SK-N-SH (cell line): ENCODE results near the gene DEAF1. TPM values are rescaled to one million over a fixed set of nuclear protein-coding genes. Genes with fewer than 3 reads are reported as not detected.
"Not testable (repeated sequence)": the region's sequence is repeated elsewhere in the genome, so short reads cannot be mapped to it uniquely, and the experiment has no call there.

Source experiments
- CTCF ChIA-PET: fragments of 300-600, 350-600 bp; formaldehyde crosslinking; extraction: SDS; loops from one replicate; lab custom pipeline; 2021; lab: Yijun Ruan, JAX
- POLR2A ChIA-PET: fragments of 350-600 bp; sonication (Branson Sonifier 250); formaldehyde crosslinking; extraction: SDS; loops from one replicate; lab custom pipeline; 2020; ENCODE audit warnings: antibody characterized with exemption, inconsistent platforms; lab: Yijun Ruan, JAX
- DNase-seq: peaks from one replicate; pipeline ENCODE4 v3.0.0; 2012
- H2AFZ ChIP-seq: fragments of 200-600 bp; sonication (generic); 2 replicates; pipeline ENCODE4 v1.8.1; 2016; ENCODE audit warnings: antibody characterized with exemption, mild to moderate bottlenecking, low read depth
- H3F3A ChIP-seq: fragments of 200-600 bp; sonication (generic); replicated peaks from 2 replicates; pipeline ENCODE3; 2016; ENCODE audit warnings: antibody characterized with exemption, mild to moderate bottlenecking; ENCODE audit not compliant: insufficient read depth
- H3K27ac ChIP-seq, 2 experiments: fragments of 200-500 bp in 1 of 2; fragments of 200-600 bp in 1 of 2; sonication (Bioruptor generic) in 1 of 2; sonication (generic), shearing (Covaris generic) in 1 of 2; 2 replicates each; pipeline versions ENCODE4 v1.5.1 to v1.6.1; 2014 to 2016; ENCODE audit warnings: low read depth in 2 of 2, inconsistent platforms in 1 of 2, low read length in 1 of 2, mild to moderate bottlenecking in 1 of 2, mixed read lengths in 1 of 2
- H3K27me3 ChIP-seq: fragments of 200-600 bp; sonication (generic), shearing (Covaris generic); 2 replicates; pipeline ENCODE4 v1.6.1; 2016; ENCODE audit warnings: mixed run types; ENCODE audit not compliant: insufficient read depth
- H3K36me3 ChIP-seq, 2 experiments: fragments of 200-500 bp in 1 of 2; fragments of 200-600 bp in 1 of 2; sonication (Bioruptor generic) in 1 of 2; sonication (generic) in 1 of 2; replicated peaks in 1 of 2; 2 replicates each; pipeline versions ENCODE3 to v1.5.1; 2014 to 2016; ENCODE audit warnings: low read length in 1 of 2, mild to moderate bottlenecking in 1 of 2; ENCODE audit not compliant: insufficient read depth in 2 of 2, control insufficient read depth in 1 of 2
- H3K4me1 ChIP-seq, 2 experiments: fragments of 200-500 bp in 1 of 2; fragments of 200-600 bp in 1 of 2; sonication (Bioruptor generic) in 1 of 2; sonication (generic), shearing (Covaris generic) in 1 of 2; 2 replicates each; pipeline versions ENCODE4 v1.5.1 to v1.6.1; 2014 to 2016; ENCODE audit warnings: low read depth in 1 of 2, low read length in 1 of 2, mixed run types in 1 of 2; ENCODE audit not compliant: insufficient read depth in 2 of 2, control insufficient read depth in 1 of 2
- H3K4me2 ChIP-seq: fragments of 200-600 bp; sonication (generic), shearing (Covaris generic); 2 replicates; pipeline ENCODE4 v1.6.1; 2017; ENCODE audit warnings: mixed run types
- H3K4me3 ChIP-seq, 2 experiments: fragments of 200-500 bp in 1 of 2; fragments of 200-600 bp in 1 of 2; sonication (Bioruptor generic) in 1 of 2; sonication (generic), shearing (Covaris generic) in 1 of 2; 2 replicates each; pipeline versions ENCODE4 v1.5.1 to v1.8.1; 2014 to 2016; ENCODE audit warnings: low read depth in 2 of 2, inconsistent platforms in 1 of 2, low read length in 1 of 2, mild to moderate bottlenecking in 1 of 2, mixed read lengths in 1 of 2, moderate library complexity in 1 of 2
- H3K79me2 ChIP-seq: fragments of 200-600 bp; sonication (generic); 2 replicates; pipeline ENCODE4 v1.8.1; 2017; ENCODE audit warnings: mild to moderate bottlenecking; ENCODE audit not compliant: insufficient read depth
- H3K9ac ChIP-seq: fragments of 200-600 bp; sonication (generic); 2 replicates; pipeline ENCODE4 v1.6.1; 2017; ENCODE audit warnings: mixed run types
- H3K9me2 ChIP-seq: fragments of 200-600 bp; sonication (generic); 2 replicates; pipeline ENCODE4 v1.6.1; 2017; ENCODE audit warnings: mixed run types
- H3K9me3 ChIP-seq: fragments of 200-600 bp; sonication (generic); 2 replicates; pipeline ENCODE4 v1.6.1; 2017; ENCODE audit warnings: mixed run types, mild to moderate bottlenecking, moderate library complexity
- H4K20me1 ChIP-seq: fragments of 200-600 bp; sonication (generic); 2 replicates; pipeline ENCODE4 v1.6.1; 2017; ENCODE audit warnings: mild to moderate bottlenecking, mixed run types; ENCODE audit not compliant: insufficient read depth
- CHD2 ChIP-seq: fragments of 150-350 bp; IDR thresholded peaks from 2 replicates; pipeline ENCODE4 v1.6.1; 2018; ENCODE audit warnings: low read length; ENCODE audit not compliant: partially characterized antibody
- ELF1 ChIP-seq: IDR thresholded peaks from 2 replicates; pipeline ENCODE4 v1.4.0; 2012
- EP300 ChIP-seq, 2 experiments: IDR thresholded peaks; 2 replicates each; pipeline versions ENCODE4 v1.4.0 to v1.6.1; 2012; ENCODE audit warnings: borderline replicate concordance in 1 of 2, low read depth in 1 of 2, low read length in 1 of 2
- FOSL2 ChIP-seq: IDR thresholded peaks from 2 replicates; pipeline ENCODE4 v1.4.0; 2012; ENCODE audit warnings: low read depth, mild to moderate bottlenecking, moderate library complexity, borderline replicate concordance
- GATA2 ChIP-seq: sonication (generic); formaldehyde crosslinking; IDR thresholded peaks from 2 replicates; pipeline ENCODE4 v1.5.0; 2020; ENCODE audit warnings: mild to moderate bottlenecking, missing genetic modification reagents
- NFIC ChIP-seq: IDR thresholded peaks from 2 replicates; pipeline ENCODE4 v1.4.0; 2012; ENCODE audit warnings: borderline replicate concordance
- NRF1 ChIP-seq: IDR thresholded peaks from 2 replicates; pipeline ENCODE4 v1.6.1; 2012; ENCODE audit warnings: low read depth, mild to moderate bottlenecking, low read length
- PBX3 ChIP-seq: IDR thresholded peaks from 2 replicates; pipeline ENCODE4; 2012
- POLR2AphosphoS5 ChIP-seq: IDR thresholded peaks from 2 replicates; pipeline ENCODE4 v1.6.1; 2012; ENCODE audit warnings: low read depth, low read length
- RCOR1 ChIP-seq: fragments of 150-350 bp; IDR thresholded peaks from 2 replicates; pipeline ENCODE4 v1.6.1; 2017; ENCODE audit warnings: antibody characterized with exemption, low read length
- RFX5 ChIP-seq: IDR thresholded peaks from 2 replicates; pipeline ENCODE4 v1.6.1; 2012; ENCODE audit warnings: mild to moderate bottlenecking, improper control_type of control experiment, low read length
- RXRA ChIP-seq: IDR thresholded peaks from 2 replicates; pipeline ENCODE4 v1.4.0; 2012; ENCODE audit warnings: low read depth, mild to moderate bottlenecking, borderline replicate concordance
- SMC3 ChIP-seq: IDR thresholded peaks from 2 replicates; pipeline ENCODE4 v1.6.1; 2012; ENCODE audit warnings: low read depth, low read length, improper control_type of control experiment
- TAF1 ChIP-seq: IDR thresholded peaks from 2 replicates; pipeline ENCODE4 v1.6.1; 2012; ENCODE audit warnings: low read depth, mild to moderate bottlenecking, low read length, moderate library complexity, borderline replicate concordance
- TEAD4 ChIP-seq: IDR thresholded peaks from 2 replicates; pipeline ENCODE4 v1.4.0; 2012; ENCODE audit warnings: mild to moderate bottlenecking, borderline replicate concordance; ENCODE audit not compliant: insufficient read depth
- USF1 ChIP-seq: IDR thresholded peaks from 2 replicates; pipeline ENCODE4 v1.4.0; 2012; ENCODE audit warnings: low read depth, borderline replicate concordance
- USF2 ChIP-seq: fragments of 150-350 bp; IDR thresholded peaks from 2 replicates; pipeline ENCODE4 v1.6.1; 2017; ENCODE audit warnings: antibody characterized with exemption, low read length, low read depth, borderline replicate concordance
- WGBS: methylation state at CpG from one replicate; pipeline ENCODE4 v1.1.6; 2017; ENCODE audit warnings: low lambda C conversion rate; 5-methylcytosine and 5-hydroxymethylcytosine counted together
- polyA plus RNA-seq, 3 experiments: library from polyadenylated mRNA; depleted of rRNA; stranded (reverse); fragments of >200 nt; gene quantifications; 2 replicates each; pipeline ENCODE4 v1.2.3, GENCODE V29; 2012

DEAF1 gene
- polyA plus RNA-seq, 1 of the 3 experiments (the other 2 are of a cell fraction), result 40.6 TPM

GRCh38 chr11:653837-654236, 41.2 kb downstream of the DEAF1 start:
- Histone ChIP-seq H3K9ac (no peak overlapping the region), H2AFZ (no peak overlapping the region), H3K79me2 (no peaks in the 10 kb centered on the region), H3K27me3 (no peaks in the 10 kb centered on the region)
- POLR2A ChIA-PET, result no interaction called here
- 92% methylated on average over 10 of the region's 15 CpGs for WGBS
- TF ChIP-seq NRF1, result no peak
- no peak for TF ChIP-seq TAF1
- no peak for TF ChIP-seq ELF1
- no peak for TF ChIP-seq CHD2
- no peak for TF ChIP-seq EP300 (IDR thresholded peaks at IDR 0.05; ENCODE audit: borderline replicate concordance in 1 of 2, low read depth in 1 of 2, low read length in 1 of 2)
- TF ChIP-seq USF1, result no peak
- TF ChIP-seq PBX3, result no peak
- no peak for TF ChIP-seq RCOR1
- no peak for TF ChIP-seq FOSL2
- TF ChIP-seq NFIC, result no peak
- no peak for TF ChIP-seq SMC3
- TF ChIP-seq RFX5, result no peak
- TF ChIP-seq TEAD4, result no peak
- TF ChIP-seq GATA2 (CRISPR knock-in tag), result no peak
- TF ChIP-seq USF2, result no peak
- TF ChIP-seq RXRA, result no peak
- no peak for TF ChIP-seq POLR2AphosphoS5
- TF ChIP-seq, all 33 proteins: peak for 0
- Histone ChIP-seq H3K27ac (no peak overlapping the region), H3K36me3 (peaks cover 0 to 14% of the 10 kb centered on the region in 2 experiments), H3K9me3 (no peaks in the 10 kb centered on the region), H3K4me3 (no peak overlapping the region), H3K4me2 (no peak overlapping the region), H3K9me2 (no peaks in the 10 kb centered on the region), H4K20me1 (no peaks in the 10 kb centered on the region), H3K4me1 (no peaks in the 10 kb centered on the region), H3F3A (peaks cover 10% of the 10 kb centered on the region)
- CTCF ChIA-PET, result no interaction called here
- DNase-seq, result no peak

GRCh38 chr11:653136-653535, 41.9 kb downstream of the DEAF1 start:
- Histone ChIP-seq H3K36me3 (peaks cover 3 to 11% of the 10 kb centered on the region in 2 experiments), H3F3A (peaks cover 14% of the 10 kb centered on the region)
- H3K4me2 ChIP-seq, H3K9me3 ChIP-seq, CTCF ChIA-PET, H3K9me2 ChIP-seq, H4K20me1 ChIP-seq, H3K4me3 ChIP-seq, H3K27ac ChIP-seq, POLR2A ChIA-PET, DNase-seq, H2AFZ ChIP-seq, H3K27me3 ChIP-seq, H3K4me1 ChIP-seq, H3K9ac ChIP-seq, H3K79me2 ChIP-seq: not testable (repeated sequence)
- 95% methylated on average over 14 of the region's 14 CpGs for WGBS
